Activated T-helper 2 cell treated with anti-CD3 and anti-CD28 coated beads, Interferon-gamma antibody, Interleukin-2, Interleukin-4, amounts not matched to agents 10 μg/mL and 5 μg/mL and 100 μg/mL, durations not matched to agents 14 hours and 24 hours and 36 hours (primary cell): ENCODE results near the gene RLIM. TPM values are rescaled to one million over a fixed set of nuclear protein-coding genes. Genes with fewer than 3 reads are reported as not detected.
"Not testable (repeated sequence)": the region's sequence is repeated elsewhere in the genome, so short reads cannot be mapped to it uniquely, and the experiment has no call there.

Source experiments
- DNase-seq: peaks from one replicate; pipeline ENCODE4 v3.0.0; 2021; ENCODE audit warnings: low spot score
- H3K27ac Mint-ChIP-seq: one replicate; pipeline ENCODE4 v1.8.0; 2021; ENCODE audit warnings: mixed read lengths
- H3K27me3 Mint-ChIP-seq: one replicate; pipeline ENCODE4 v1.8.0; 2021; ENCODE audit warnings: low read depth, mixed read lengths
- H3K36me3 Mint-ChIP-seq: one replicate; pipeline ENCODE4 v1.8.0; 2021; ENCODE audit warnings: low read depth, mixed read lengths
- H3K4me1 Mint-ChIP-seq: one replicate; pipeline ENCODE4 v1.8.0; 2021; ENCODE audit warnings: low read depth, mixed read lengths
- H3K4me3 Mint-ChIP-seq: one replicate; pipeline ENCODE4 v1.8.0; 2021; ENCODE audit warnings: low read depth, mild to moderate bottlenecking, moderate library complexity, mixed read lengths
- H3K9me3 Mint-ChIP-seq: one replicate; pipeline ENCODE4 v1.8.0; 2021; ENCODE audit warnings: mixed read lengths
- intact Hi-C: fragments of 100-400 bp; cut with micrococcal nuclease; formaldehyde crosslinking; loops from one replicate; pipeline ENCODE4 v1.15.1; 2023
- total RNA-seq: library from RNA; stranded (reverse); gene quantifications from 2 replicates; pipeline ENCODE4 v1.2.3, GENCODE V29; 2022

Gene RLIM
- 37.6 and 38.7 TPM in 2 replicates for total RNA-seq

- DNase-seq: peak; percentile 90
- peak within 1 kb of the TSS; percentile 100 for H3K27ac Mint-ChIP-seq
- no peaks in the 10 kb centered on the region for H3K27me3 Mint-ChIP-seq
- H3K4me3 Mint-ChIP-seq: peak within 1 kb of the TSS; percentile 100
- H3K4me1 Mint-ChIP-seq: peaks cover 9% of the 10 kb centered on the region
- intact Hi-C loops: loop anchor here (1.0 to 10.0 kb wide), 8 partner anchors 36 to 1558 kb away; partner anchors contain the start of genes ABCB7, PBDC1 and UPRT
- H3K36me3 Mint-ChIP-seq: peaks cover 29% of the 10 kb centered on the region
- no peaks in the 10 kb centered on the region for H3K9me3 Mint-ChIP-seq
Measured at GRCh38 chrX:74614093-74614909, at the start of gene RLIM. Gene RLIM (minus strand): TSS chrX:74614624. CDS start chrX:74595977, 18,647 bp downstream.

DNA sequence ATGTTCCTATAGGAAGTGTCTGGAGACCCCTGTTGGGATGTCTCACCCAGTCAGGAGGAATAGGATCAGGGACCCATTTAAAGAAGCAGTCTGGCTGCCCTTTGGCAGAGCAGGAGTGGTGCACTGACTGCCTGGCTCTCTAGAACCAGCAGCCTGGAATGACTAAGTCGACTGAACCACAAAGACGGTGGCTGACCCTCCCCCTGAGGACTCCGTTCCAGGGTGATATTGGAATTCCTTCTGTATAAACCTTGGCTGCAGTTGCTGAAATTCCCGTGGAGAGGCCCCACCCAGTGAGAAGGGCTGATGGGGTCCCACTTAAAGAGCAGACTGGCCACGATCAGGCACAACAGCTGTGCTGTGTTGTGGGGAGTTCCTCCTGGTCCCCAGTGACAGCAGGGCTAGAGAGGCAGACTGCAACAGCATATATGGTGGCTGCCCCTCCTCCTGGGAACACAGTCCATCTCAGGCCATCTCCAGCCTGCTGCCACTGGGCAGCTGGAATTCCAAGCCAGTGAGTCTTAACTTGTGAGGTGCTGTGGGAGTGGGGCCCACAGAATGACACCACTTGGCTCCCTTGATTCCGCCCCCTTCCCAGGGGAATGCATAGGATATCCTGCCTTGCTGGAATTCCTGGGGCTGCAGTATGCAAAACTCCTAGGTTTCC lies 41.8 kb upstream of the RLIM start:
- DNase-seq: no peak
- H3K4me1 Mint-ChIP-seq: peaks cover 3% of the 10 kb centered on the region
- intact Hi-C loops: no loop called here
- no peak overlapping the region for H3K4me3 Mint-ChIP-seq
- no peaks in the 10 kb centered on the region for H3K36me3 Mint-ChIP-seq
- H3K27ac Mint-ChIP-seq: no peak overlapping the region
- no peaks in the 10 kb centered on the region for H3K9me3 Mint-ChIP-seq
- H3K27me3 Mint-ChIP-seq: no peaks in the 10 kb centered on the region

DNA sequence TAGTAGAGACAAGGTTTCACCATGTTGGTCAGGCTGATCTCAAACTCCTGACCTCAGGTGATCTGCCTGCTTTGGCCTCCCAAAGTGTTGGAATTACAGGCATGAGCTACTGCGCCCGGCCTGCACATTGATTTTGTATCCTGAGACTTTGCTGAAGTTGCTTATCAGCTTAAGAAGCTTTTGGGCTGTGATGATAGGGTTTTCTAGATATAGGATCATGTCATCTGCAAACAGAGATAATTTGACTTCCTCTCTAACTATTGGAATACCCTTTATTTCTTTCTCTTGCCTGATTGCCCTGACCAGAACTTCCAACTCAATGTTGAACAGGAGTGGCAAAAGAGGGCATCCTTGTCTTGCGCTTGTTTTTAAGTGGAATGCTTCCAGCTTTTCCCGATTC lies 40.5 kb upstream of the RLIM start:
- DNase-seq, H3K36me3 Mint-ChIP-seq, H3K27ac Mint-ChIP-seq, H3K4me3 Mint-ChIP-seq, H3K27me3 Mint-ChIP-seq, H3K4me1 Mint-ChIP-seq, H3K9me3 Mint-ChIP-seq, intact Hi-C loops: not testable (repeated sequence)

GRCh38 chrX:74636749-74637314 lies 22.4 kb upstream of the RLIM start:
- Mint-ChIP-seq H3K36me3 (no peaks in the 10 kb centered on the region), H3K27ac (no peak overlapping the region), H3K4me1 (no peaks in the 10 kb centered on the region), H3K27me3 (peaks cover 2% of the 10 kb centered on the region), H3K9me3 (no peaks in the 10 kb centered on the region), H3K4me3 (no peak overlapping the region)
- intact Hi-C loops: no loop called here
- no peak for DNase-seq

DNA sequence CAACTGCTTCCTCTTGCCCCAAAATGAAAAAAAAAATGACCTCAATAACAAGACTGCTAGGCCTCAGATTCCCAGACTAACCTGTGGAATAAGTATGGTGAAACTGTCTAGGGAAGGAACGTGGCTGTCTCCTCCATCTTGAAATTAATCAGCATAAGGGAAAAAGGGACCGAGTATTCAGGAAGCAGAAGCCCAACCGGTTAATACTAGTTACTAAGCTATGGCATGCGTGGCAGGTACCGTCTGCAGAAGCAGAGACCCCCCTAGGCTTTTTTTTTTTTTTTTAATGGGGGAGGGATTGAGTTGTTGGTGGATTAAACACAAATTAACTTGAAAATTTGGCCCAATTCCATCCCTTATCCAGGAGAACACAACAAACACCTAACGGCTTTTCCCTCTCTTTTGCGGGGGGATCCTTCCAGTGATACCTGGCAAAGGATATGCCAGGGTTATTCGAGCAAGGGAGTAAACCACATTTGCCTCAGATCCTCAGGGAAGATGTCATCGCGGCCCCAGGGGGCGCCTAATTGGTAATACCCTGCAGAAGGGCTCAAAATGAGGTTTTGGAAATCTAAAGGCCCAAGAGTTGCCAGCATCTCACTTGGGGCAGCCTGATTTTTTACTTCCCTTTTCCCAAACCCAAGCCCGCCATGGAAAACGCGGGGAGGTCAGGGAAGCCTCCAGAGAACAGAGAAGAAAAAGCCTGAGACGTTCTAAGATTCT lies 893 bp downstream of the RLIM start:
- Mint-ChIP-seq H3K9me3 (no peaks in the 10 kb centered on the region), H3K4me3 (peak overlapping the region; percentile 100), H3K27ac (peak overlapping the region; percentile 100), H3K27me3 (no peaks in the 10 kb centered on the region), H3K36me3 (peaks cover 32% of the 10 kb centered on the region), H3K4me1 (peaks cover 9% of the 10 kb centered on the region)
- intact Hi-C loops: loop anchor here (1.0 to 10.0 kb wide), 8 partner anchors 35 to 1559 kb away; partner anchors contain the start of genes ABCB7, PBDC1 and UPRT
- no peak for DNase-seq

GRCh38 chrX:74606799-74607198 lies 7.6 kb downstream of the RLIM start:
- no peak overlapping the region for H3K4me3 Mint-ChIP-seq
- H3K36me3 Mint-ChIP-seq: peaks cover 54% of the 10 kb centered on the region
- intact Hi-C loops: no loop called here
- no peaks in the 10 kb centered on the region for H3K27me3 Mint-ChIP-seq
- no peaks in the 10 kb centered on the region for H3K9me3 Mint-ChIP-seq
- DNase-seq: no peak
- peaks cover 19% of the 10 kb centered on the region for H3K4me1 Mint-ChIP-seq
- H3K27ac Mint-ChIP-seq: no peak overlapping the region

- Mint-ChIP-seq H3K27me3 (no peaks in the 10 kb centered on the region), H3K27ac (no peak overlapping the region)
- intact Hi-C loops: no loop called here
Measured at GRCh38 chrX:74606342-74606741, 8.1 kb downstream of the RLIM start.

GRCh38 chrX:74603040-74603439 lies 11.4 kb downstream of the RLIM start:
- H3K27ac Mint-ChIP-seq: no peak overlapping the region
- intact Hi-C loops: no loop called here
- no peak overlapping the region for H3K4me3 Mint-ChIP-seq
- H3K27me3 Mint-ChIP-seq: no peaks in the 10 kb centered on the region
- H3K9me3 Mint-ChIP-seq: no peaks in the 10 kb centered on the region
- DNase-seq: no peak
- peaks cover 21% of the 10 kb centered on the region for H3K4me1 Mint-ChIP-seq
- H3K36me3 Mint-ChIP-seq: peaks cover 49% of the 10 kb centered on the region

More at GRCh38 chrX:74606342-74606741, 8.1 kb downstream of the RLIM start:
- Mint-ChIP-seq H3K9me3 (no peaks in the 10 kb centered on the region), H3K4me3 (no peak overlapping the region), H3K36me3 (peaks cover 51% of the 10 kb centered on the region), H3K4me1 (peaks cover 19% of the 10 kb centered on the region)
- no peak for DNase-seq

DNA sequence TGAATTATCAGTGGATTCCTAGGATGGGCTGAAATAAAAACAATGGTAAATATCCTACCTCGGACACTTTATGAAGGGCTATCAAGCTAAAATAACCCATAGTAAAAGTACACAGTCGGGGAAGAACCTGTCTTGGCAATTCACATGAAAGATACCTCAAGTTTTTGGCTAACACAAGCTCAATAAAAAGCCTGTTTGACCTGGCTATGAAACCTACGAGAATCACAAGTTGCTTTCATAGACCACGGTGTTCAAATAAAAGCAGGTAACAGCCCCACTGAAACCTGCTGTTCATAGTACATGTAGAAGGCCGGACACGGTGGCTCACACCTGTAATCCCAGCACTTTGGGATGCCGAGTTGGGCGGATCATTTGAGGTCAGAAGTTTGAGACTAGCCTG lies 12.3 kb downstream of the RLIM start:
- peaks cover 21% of the 10 kb centered on the region for H3K4me1 Mint-ChIP-seq
- H3K9me3 Mint-ChIP-seq: no peaks in the 10 kb centered on the region
- DNase-seq: no peak
- H3K27ac Mint-ChIP-seq: no peak overlapping the region
- intact Hi-C loops: no loop called here
- H3K36me3 Mint-ChIP-seq: peaks cover 49% of the 10 kb centered on the region
- H3K4me3 Mint-ChIP-seq: no peak overlapping the region
- H3K27me3 Mint-ChIP-seq: no peaks in the 10 kb centered on the region

DNA sequence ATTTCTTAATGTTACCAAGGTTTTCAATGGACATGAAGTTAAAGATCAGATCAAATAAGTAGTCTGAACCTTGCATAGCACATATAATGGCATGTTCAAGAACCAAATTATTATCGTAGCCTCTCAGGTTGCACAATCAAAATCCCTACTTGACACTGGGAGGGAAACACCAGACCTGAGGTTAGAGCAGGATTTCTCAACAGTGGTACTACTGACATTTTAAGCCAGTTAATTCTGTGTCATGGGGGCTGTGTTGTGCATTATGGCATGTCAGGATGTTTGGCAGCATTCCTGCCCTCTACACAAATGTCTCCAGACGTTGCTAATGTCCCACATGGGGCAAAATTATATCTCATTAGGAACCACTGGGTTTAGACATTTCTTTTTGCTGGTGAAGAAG lies 20.8 kb downstream of the RLIM start:
- Mint-ChIP-seq H3K9me3 (no peaks in the 10 kb centered on the region), H3K27ac (no peak overlapping the region), H3K4me1 (peaks cover 2% of the 10 kb centered on the region), H3K36me3 (peaks cover 48% of the 10 kb centered on the region), H3K4me3 (no peak overlapping the region), H3K27me3 (no peaks in the 10 kb centered on the region)
- intact Hi-C loops: no loop called here
- no peak for DNase-seq

- Mint-ChIP-seq H3K27ac (no peak overlapping the region), H3K4me3 (no peak overlapping the region), H3K36me3 (peaks cover 41% of the 10 kb centered on the region), H3K9me3 (no peaks in the 10 kb centered on the region), H3K4me1 (peaks cover 4% of the 10 kb centered on the region), H3K27me3 (no peaks in the 10 kb centered on the region)
- intact Hi-C loops: no loop called here
- DNase-seq: no peak
Measured at GRCh38 chrX:74585766-74586165, 28.7 kb downstream of the RLIM start.

GRCh38 chrX:74579597-74580198 lies 34.7 kb downstream of the RLIM start:
- peaks cover 11% of the 10 kb centered on the region for H3K4me1 Mint-ChIP-seq
- H3K4me3 Mint-ChIP-seq: no peak overlapping the region
- peak overlapping the region; percentile 75 for H3K27ac Mint-ChIP-seq
- H3K27me3 Mint-ChIP-seq: no peaks in the 10 kb centered on the region
- peaks cover 18% of the 10 kb centered on the region for H3K36me3 Mint-ChIP-seq
- H3K9me3 Mint-ChIP-seq: no peaks in the 10 kb centered on the region
- DNase-seq: no peak
- intact Hi-C loops: loop anchor here (2.0 to 5.0 kb wide), 3 partner anchors 29 to 1168 kb away; no protein-coding TSS in a partner anchor
